HG02678 (cell line): ENCODE measurements around the gene BAZ1A.
"Not testable (repeated sequence)": the region's sequence is repeated elsewhere in the genome, so short reads cannot be mapped to it uniquely, and the experiment has no call there.

Experiments
- ATAC-seq: cut with Tn5 transposase; IDR thresholded peaks from one replicate; pipeline ENCODE4 v1.9.1; 2021; ENCODE audit warnings: mild to moderate bottlenecking, moderate library complexity; ENCODE audit not compliant: unreplicated experiment

Gene BAZ1A

GRCh38 chr14:34858765-34859164, 16.4 kb downstream of the BAZ1A start:
- ATAC-seq: no peak

- no peak for ATAC-seq
Measured at GRCh38 chr14:34857689-34858449, 17.3 kb downstream of the BAZ1A start.

- no peak for ATAC-seq
Measured at GRCh38 chr14:34853041-34853440, 22.1 kb downstream of the BAZ1A start.

GRCh38 chr14:34851395-34851794, 23.8 kb downstream of the BAZ1A start:
- ATAC-seq: no peak

- no peak for ATAC-seq
Measured at GRCh38 chr14:34845869-34846268, 29.3 kb downstream of the BAZ1A start.

GRCh38 chr14:34843011-34843554, 32.1 kb downstream of the BAZ1A start:
- no peak for ATAC-seq

GRCh38 chr14:34837801-34838322, 37.3 kb downstream of the BAZ1A start:
- no peak for ATAC-seq

GRCh38 chr14:34835312-34835711, 39.8 kb downstream of the BAZ1A start:
- no peak for ATAC-seq

GRCh38 chr14:34833549-34834523, 41.3 kb downstream of the BAZ1A start:
- ATAC-seq: no peak

- no peak for ATAC-seq
Measured at GRCh38 chr14:34826661-34827060, 48.5 kb downstream of the BAZ1A start.

- ATAC-seq: no peak
Measured at GRCh38 chr14:34824826-34825225, 50.3 kb downstream of the BAZ1A start.

- ATAC-seq: no peak
Measured at GRCh38 chr14:34824256-34824655, 50.9 kb downstream of the BAZ1A start.

GRCh38 chr14:34817768-34818167, 57.4 kb downstream of the BAZ1A start:
- no peak for ATAC-seq

- ATAC-seq: no peak
Measured at GRCh38 chr14:34810028-34810427, 65.1 kb downstream of the BAZ1A start.

GRCh38 chr14:34806257-34806656, 68.9 kb downstream of the BAZ1A start:
- no peak for ATAC-seq

- no peak for ATAC-seq
Measured at GRCh38 chr14:34804933-34805332, 70.2 kb downstream of the BAZ1A start.

- not testable (repeated sequence) for ATAC-seq
Measured at GRCh38 chr14:34798861-34799260, 76.3 kb downstream of the BAZ1A start.

GRCh38 chr14:34797747-34798583, 77.2 kb downstream of the BAZ1A start:
- no peak for ATAC-seq

GRCh38 chr14:34796902-34797301, 78.3 kb downstream of the BAZ1A start:
- ATAC-seq: no peak

- ATAC-seq: no peak
Measured at GRCh38 chr14:34794941-34795340, 80.2 kb downstream of the BAZ1A start.
